Chondrocyte (in vitro differentiated cells): ENCODE results near the gene PIEZO2. TPM values are rescaled to one million over a fixed set of nuclear protein-coding genes. Genes with fewer than 3 reads are reported as not detected.

Source experiments
- DNase-seq: peaks from one replicate; pipeline ENCODE4 v3.0.0; 2021; ENCODE audit warnings: mixed read lengths, low spot score
- H3K27ac Mint-ChIP-seq: one replicate; pipeline ENCODE4 v1.8.0; 2021; ENCODE audit warnings: mild to moderate bottlenecking, moderate library complexity, mixed read lengths; ENCODE audit not compliant: unreplicated experiment
- H3K27me3 Mint-ChIP-seq: 2 replicates; pipeline ENCODE4 v1.8.0; 2021; ENCODE audit warnings: low read depth, mixed read lengths
- H3K36me3 Mint-ChIP-seq: 2 replicates; pipeline ENCODE4 v1.8.0; 2021; ENCODE audit warnings: low read depth, mixed read lengths
- H3K4me1 Mint-ChIP-seq: 2 replicates; pipeline ENCODE4 v1.8.0; 2021; ENCODE audit warnings: low read depth, mild to moderate bottlenecking, mixed read lengths
- H3K4me3 Mint-ChIP-seq: one replicate; pipeline ENCODE4 v1.8.0; 2021; ENCODE audit warnings: mild to moderate bottlenecking, moderate library complexity, mixed read lengths; ENCODE audit not compliant: unreplicated experiment
- H3K9me3 Mint-ChIP-seq: 2 replicates; pipeline ENCODE4 v1.8.0; 2021; ENCODE audit warnings: low read depth, mixed read lengths
- CTCF ChIP-seq: fragments of 200-600 bp; sonication (generic); IDR thresholded peaks from 2 replicates; pipeline ENCODE4 v1.5.0; 2021; ENCODE audit warnings: antibody characterized with exemption, mild to moderate bottlenecking, moderate library complexity
- total RNA-seq: library from RNA; stranded (reverse); gene quantifications from 3 replicates; pipeline ENCODE4 v1.2.1, GENCODE V29; 2021

Gene PIEZO2
- total RNA-seq, 1 donor from 2014 or later = 142 TPM

- Mint-ChIP-seq H3K4me3 (no peak overlapping the region), H3K4me1 (no peaks in the 10 kb centered on the region), H3K9me3 (peaks cover 15% of the 10 kb centered on the region), H3K27ac (peak overlapping the region; percentile 18), H3K36me3 (peaks cover 16% of the 10 kb centered on the region), H3K27me3 (no peaks in the 10 kb centered on the region)
- TF ChIP-seq CTCF = no peak
- DNase-seq = no peak
Measured at GRCh38 chr18:10950876-10951630, 198.3 kb downstream of the PIEZO2 start.

- Mint-ChIP-seq H3K27me3 (no peaks in the 10 kb centered on the region), H3K4me1 (no peaks in the 10 kb centered on the region), H3K9me3 (peaks cover 23% of the 10 kb centered on the region), H3K36me3 (peaks cover 24% of the 10 kb centered on the region), H3K4me3 (no peak overlapping the region), H3K27ac (peak overlapping the region; percentile 18)
- no peak for TF ChIP-seq CTCF
- no peak for DNase-seq
Measured at GRCh38 chr18:10950080-10950875, 199.1 kb downstream of the PIEZO2 start.

- peaks cover 26% of the 10 kb centered on the region for H3K36me3 Mint-ChIP-seq
Measured at GRCh38 chr18:10949655-10950054, 199.7 kb downstream of the PIEZO2 start.

GRCh38 chr18:10948421-10948820 lies 200.9 kb downstream of the PIEZO2 start:
- peaks cover 33% of the 10 kb centered on the region for H3K36me3 Mint-ChIP-seq
- H3K27me3 Mint-ChIP-seq = no peaks in the 10 kb centered on the region
- DNase-seq = no peak
- TF ChIP-seq CTCF = no peak
- no peak overlapping the region for H3K4me3 Mint-ChIP-seq
- peaks cover 40% of the 10 kb centered on the region for H3K9me3 Mint-ChIP-seq
- H3K27ac Mint-ChIP-seq = no peak overlapping the region
- H3K4me1 Mint-ChIP-seq = no peaks in the 10 kb centered on the region

More at GRCh38 chr18:10949655-10950054, 199.7 kb downstream of the PIEZO2 start:
- no peaks in the 10 kb centered on the region for H3K27me3 Mint-ChIP-seq
- H3K9me3 Mint-ChIP-seq = peaks cover 29% of the 10 kb centered on the region
- no peak for TF ChIP-seq CTCF
- H3K27ac Mint-ChIP-seq = no peak overlapping the region
- no peaks in the 10 kb centered on the region for H3K4me1 Mint-ChIP-seq
- DNase-seq = no peak
- no peak overlapping the region for H3K4me3 Mint-ChIP-seq

GRCh38 chr18:10946058-10946457 lies 203.3 kb downstream of the PIEZO2 start:
- peaks cover 42% of the 10 kb centered on the region for H3K36me3 Mint-ChIP-seq
- H3K9me3 Mint-ChIP-seq = peaks cover 48% of the 10 kb centered on the region
- no peak for DNase-seq
- no peaks in the 10 kb centered on the region for H3K27me3 Mint-ChIP-seq
- TF ChIP-seq CTCF = no peak
- no peak overlapping the region for H3K4me3 Mint-ChIP-seq
- H3K4me1 Mint-ChIP-seq = no peaks in the 10 kb centered on the region
- no peak overlapping the region for H3K27ac Mint-ChIP-seq
